GM13976 (cell line): ENCODE data around the gene LMLN.

Experiments
- DNase-seq: peaks from one replicate; pipeline ENCODE4 v3.0.0; 2012; ENCODE audit warnings: low spot score
- CTCF ChIP-seq: IDR thresholded peaks from 2 replicates; pipeline ENCODE4 v1.5.1; 2012; ENCODE audit warnings: borderline replicate concordance, mild to moderate bottlenecking; ENCODE audit not compliant: insufficient read depth; ENCODE audit errors: extremely low read depth, missing control alignments, control extremely low read depth
- in situ Hi-C: fragments of 300-500 bp; cut with MboI; formaldehyde crosslinking; loops from one replicate; pipeline ENCODE4 v1.12.0; 2022; ENCODE audit warnings: low sequenced_read_pairs, mixed read lengths, inconsistent platforms; ENCODE audit not compliant: unreplicated experiment

Gene LMLN

DNA sequence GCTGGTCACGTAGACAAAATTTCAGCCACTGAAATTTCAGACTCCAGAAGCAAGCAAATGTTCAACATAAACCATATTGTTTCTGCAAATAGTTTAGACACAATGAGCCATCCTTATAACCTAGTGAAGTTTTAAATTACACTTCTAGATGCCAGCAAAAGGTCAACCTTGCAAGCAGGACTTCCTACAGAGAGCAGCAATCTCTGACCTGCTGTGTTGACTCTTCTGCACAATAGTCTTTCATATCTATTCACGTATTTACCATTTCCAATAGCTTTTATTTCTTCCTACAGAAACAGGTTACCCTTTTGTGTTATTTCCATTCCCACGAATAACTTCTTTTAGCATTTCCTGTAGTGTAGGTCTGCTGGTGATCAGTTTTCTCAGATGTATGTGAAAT lies 10.6 kb downstream of the LMLN start:
- no peak for DNase-seq
- in situ Hi-C loops = no loop called here
- TF ChIP-seq CTCF = no peak

GRCh38 chr3:197974016-197974415 lies 14.0 kb downstream of the LMLN start:
- no peak for TF ChIP-seq CTCF
- DNase-seq = no peak
- in situ Hi-C loops = no loop called here

- DNase-seq = no peak
- in situ Hi-C loops = no loop called here
- TF ChIP-seq CTCF = no peak
Measured at GRCh38 chr3:197975311-197975710, 15.3 kb downstream of the LMLN start.

- in situ Hi-C loops = no loop called here
Measured at GRCh38 chr3:197983076-197983475, 23.1 kb downstream of the LMLN start.

DNA sequence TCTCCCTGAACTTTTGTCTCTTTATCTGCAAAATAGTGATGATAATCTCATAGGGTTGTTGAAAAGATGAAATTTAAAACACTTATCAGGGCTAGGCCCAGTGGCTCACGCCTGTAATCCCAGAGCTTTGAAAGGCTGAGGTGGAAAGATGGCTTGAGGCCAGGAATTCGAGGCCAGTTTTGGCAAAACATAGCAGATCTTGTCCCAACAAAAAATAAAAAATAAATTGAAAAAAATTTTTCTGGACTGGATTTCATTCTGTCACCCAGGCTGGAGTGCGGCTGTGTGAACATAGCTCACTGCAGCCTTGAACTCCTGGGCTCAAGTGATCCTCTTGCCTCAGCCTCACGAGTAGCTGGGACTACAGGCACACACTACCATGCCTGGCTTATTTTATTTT lies 29.6 kb downstream of the LMLN start:
- TF ChIP-seq CTCF = no peak
- DNase-seq = no peak
- in situ Hi-C loops = no loop called here

More at GRCh38 chr3:197983076-197983475, 23.1 kb downstream of the LMLN start:
- no peak for TF ChIP-seq CTCF
- DNase-seq = no peak

DNA sequence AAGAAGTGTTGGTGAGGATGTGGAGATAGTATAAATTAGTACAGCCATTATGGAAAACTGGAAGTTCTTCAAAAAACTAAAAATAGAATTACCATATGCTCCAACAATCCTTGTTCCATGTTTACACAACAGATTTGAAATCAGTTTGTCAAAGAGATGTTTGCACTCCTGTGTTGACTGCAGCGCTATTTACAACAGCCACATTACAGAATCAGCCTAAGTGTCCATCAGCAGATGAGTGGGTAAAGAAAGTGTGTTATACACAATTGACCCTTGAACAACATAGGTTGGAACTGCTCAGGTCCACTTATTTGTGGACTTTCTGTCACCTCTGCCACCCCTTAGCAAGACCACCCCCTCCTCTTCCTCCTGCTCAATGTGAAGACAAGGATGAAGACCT lies 34.7 kb downstream of the LMLN start:
- in situ Hi-C loops = no loop called here
- TF ChIP-seq CTCF = no peak
- no peak for DNase-seq

DNA sequence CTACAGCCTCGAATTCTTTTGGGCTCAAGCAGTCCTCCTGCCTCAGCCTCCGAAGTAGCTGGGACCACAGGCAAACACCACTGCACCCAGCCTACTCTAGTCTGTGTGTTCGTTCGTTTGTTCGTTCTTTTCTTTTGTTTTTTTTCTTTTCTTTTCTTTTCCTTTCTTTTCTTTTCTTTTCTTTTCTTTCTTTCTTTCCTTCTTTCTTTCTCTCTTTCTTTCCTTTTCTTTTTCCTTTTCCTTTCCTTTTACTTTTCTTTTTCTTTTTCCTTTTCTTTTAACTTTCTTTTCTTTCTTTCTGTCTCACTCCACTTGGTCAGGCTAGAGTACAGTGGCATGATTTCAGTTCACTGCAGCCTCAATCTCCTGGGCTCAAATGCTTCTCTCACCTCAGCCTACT lies 36.8 kb downstream of the LMLN start:
- DNase-seq = no peak
- in situ Hi-C loops = no loop called here
- no peak for TF ChIP-seq CTCF
